MG63 (cell line): Measurements from ENCODE around the gene NAT9. TPM values are rescaled to one million over a fixed set of nuclear protein-coding genes. Genes with fewer than 3 reads are reported as not detected.

ENCODE experiments used
- DNase-seq: peaks from one replicate; pipeline ENCODE4 v3.0.0-alpha.2; 2020
- H3K27me3 ChIP-seq: fragments of 250-450 bp; sonication (Bioruptor Pico); 2 replicates; pipeline ENCODE4 v1.5.1; 2020; ENCODE audit warnings: mild to moderate bottlenecking, moderate library complexity
- H3K36me3 ChIP-seq: fragments of 250-450 bp; sonication (Bioruptor Pico); 2 replicates; pipeline ENCODE4 v1.5.1; 2020; ENCODE audit warnings: mild to moderate bottlenecking, moderate library complexity
- H3K4me3 ChIP-seq: fragments of 250-450 bp; sonication (Bioruptor Pico); 2 replicates; pipeline ENCODE4 v1.5.1; 2020; ENCODE audit warnings: mild to moderate bottlenecking, moderate library complexity
- H3K9me3 ChIP-seq: fragments of 250-450 bp; sonication (Bioruptor Pico); 2 replicates; pipeline ENCODE4 v1.5.1; 2020; ENCODE audit warnings: mild to moderate bottlenecking, moderate library complexity
- total RNA-seq: library from RNA; depleted of rRNA; stranded (reverse); fragments of >200 nt; shearing (Covaris generic); gene quantifications from 2 replicates; pipeline ENCODE4 v1.2.3, GENCODE V29; 2014; ENCODE audit warnings: low replicate concordance

The NAT9 gene
- total RNA-seq, 1 experiment from 2014 or later: 51.6 TPM

- H3K27me3 ChIP-seq: no peaks in the 10 kb centered on the region
- no peak overlapping the region for H3K4me3 ChIP-seq
- peaks cover 40% of the 10 kb centered on the region for H3K36me3 ChIP-seq
- no peak for DNase-seq
- H3K9me3 ChIP-seq: no peaks in the 10 kb centered on the region
Observed at GRCh38 chr17:74759243-74759801, 16.8 kb downstream of the NAT9 start.

- H3K9me3 ChIP-seq: no peaks in the 10 kb centered on the region
- H3K4me3 ChIP-seq: no peak overlapping the region
- peaks cover 38% of the 10 kb centered on the region for H3K36me3 ChIP-seq
- no peaks in the 10 kb centered on the region for H3K27me3 ChIP-seq
- peak; percentile 85 for DNase-seq
Observed at GRCh38 chr17:74758848-74759168, 17.3 kb downstream of the NAT9 start.

- no peaks in the 10 kb centered on the region for H3K27me3 ChIP-seq
- H3K9me3 ChIP-seq: no peaks in the 10 kb centered on the region
- no peak for DNase-seq
- H3K4me3 ChIP-seq: no peak overlapping the region
- peaks cover 32% of the 10 kb centered on the region for H3K36me3 ChIP-seq
Observed at GRCh38 chr17:74757931-74758847, 18.0 kb downstream of the NAT9 start.

- H3K4me3 ChIP-seq: no peak overlapping the region
- DNase-seq: peak; percentile 55
- H3K9me3 ChIP-seq: no peaks in the 10 kb centered on the region
- H3K36me3 ChIP-seq: peaks cover 32% of the 10 kb centered on the region
- no peaks in the 10 kb centered on the region for H3K27me3 ChIP-seq
Observed at GRCh38 chr17:74757502-74757901, 18.6 kb downstream of the NAT9 start.

- DNase-seq: no peak
- peaks cover 35% of the 10 kb centered on the region for H3K36me3 ChIP-seq
- H3K27me3 ChIP-seq: no peaks in the 10 kb centered on the region
- H3K4me3 ChIP-seq: no peak overlapping the region
- no peaks in the 10 kb centered on the region for H3K9me3 ChIP-seq
Observed at GRCh38 chr17:74756891-74757290, 19.3 kb downstream of the NAT9 start.

- no peak for DNase-seq
- Histone ChIP-seq H3K36me3 (peaks cover 43% of the 10 kb centered on the region), H3K27me3 (no peaks in the 10 kb centered on the region), H3K4me3 (no peak overlapping the region), H3K9me3 (no peaks in the 10 kb centered on the region)
Observed at GRCh38 chr17:74755533-74755932, 20.6 kb downstream of the NAT9 start.

GRCh38 chr17:74754832-74755231, 21.3 kb downstream of the NAT9 start:
- H3K27me3 ChIP-seq: no peaks in the 10 kb centered on the region
- H3K9me3 ChIP-seq: no peaks in the 10 kb centered on the region
- no peak overlapping the region for H3K4me3 ChIP-seq
- peaks cover 48% of the 10 kb centered on the region for H3K36me3 ChIP-seq
- DNase-seq: no peak

- H3K36me3 ChIP-seq: peaks cover 44% of the 10 kb centered on the region
- H3K4me3 ChIP-seq: no peak overlapping the region
- H3K9me3 ChIP-seq: no peaks in the 10 kb centered on the region
- H3K27me3 ChIP-seq: no peaks in the 10 kb centered on the region
- no peak for DNase-seq
Observed at GRCh38 chr17:74752822-74753401, 23.2 kb downstream of the NAT9 start.

- DNase-seq: no peak
- Histone ChIP-seq H3K9me3 (no peaks in the 10 kb centered on the region), H3K36me3 (peaks cover 44% of the 10 kb centered on the region), H3K4me3 (no peak overlapping the region), H3K27me3 (no peaks in the 10 kb centered on the region)
Observed at GRCh38 chr17:74752415-74752814, 23.7 kb downstream of the NAT9 start.

- H3K9me3 ChIP-seq: no peaks in the 10 kb centered on the region
- H3K36me3 ChIP-seq: peaks cover 40% of the 10 kb centered on the region
- H3K4me3 ChIP-seq: peak overlapping the region; percentile 99
- H3K27me3 ChIP-seq: no peaks in the 10 kb centered on the region
- DNase-seq: peak; percentile 88
Observed at GRCh38 chr17:74750327-74751069, 25.6 kb downstream of the NAT9 start.

- H3K4me3 ChIP-seq: peak overlapping the region; percentile 99
Observed at GRCh38 chr17:74750039-74750326, 26.2 kb downstream of the NAT9 start.

GRCh38 chr17:74749279-74750038, 26.7 kb downstream of the NAT9 start:
- peaks cover 30% of the 10 kb centered on the region for H3K36me3 ChIP-seq
- DNase-seq: no peak
- H3K27me3 ChIP-seq: no peaks in the 10 kb centered on the region
- no peaks in the 10 kb centered on the region for H3K9me3 ChIP-seq
- peak overlapping the region; percentile 99 for H3K4me3 ChIP-seq

More at GRCh38 chr17:74750039-74750326, 26.2 kb downstream of the NAT9 start:
- no peaks in the 10 kb centered on the region for H3K9me3 ChIP-seq
- peaks cover 35% of the 10 kb centered on the region for H3K36me3 ChIP-seq
- no peaks in the 10 kb centered on the region for H3K27me3 ChIP-seq
- no peak for DNase-seq

GRCh38 chr17:74748529-74749278, 27.4 kb downstream of the NAT9 start, which contains the start of gene NHERF1:
NHERF1 (plus strand) TSS chr17:74748628; CDS start chr17:74748847, 219 bp downstream.
- no peaks in the 10 kb centered on the region for H3K27me3 ChIP-seq
- peak within 1 kb of the TSS; percentile 99 for H3K4me3 ChIP-seq
- H3K9me3 ChIP-seq: no peaks in the 10 kb centered on the region
- DNase-seq: peak; percentile 97
- H3K36me3 ChIP-seq: peaks cover 30% of the 10 kb centered on the region

- H3K36me3 ChIP-seq: peaks cover 29% of the 10 kb centered on the region
- H3K9me3 ChIP-seq: no peaks in the 10 kb centered on the region
- H3K27me3 ChIP-seq: no peaks in the 10 kb centered on the region
- peak overlapping the region; percentile 99 for H3K4me3 ChIP-seq
- no peak for DNase-seq
Observed at GRCh38 chr17:74748279-74748528, 27.9 kb downstream of the NAT9 start.

- H3K27me3 ChIP-seq: no peaks in the 10 kb centered on the region
- peaks cover 19% of the 10 kb centered on the region for H3K36me3 ChIP-seq
- DNase-seq: no peak
- no peak overlapping the region for H3K4me3 ChIP-seq
- no peaks in the 10 kb centered on the region for H3K9me3 ChIP-seq
Observed at GRCh38 chr17:74746922-74747321, 29.2 kb downstream of the NAT9 start.

- peaks cover 18% of the 10 kb centered on the region for H3K36me3 ChIP-seq
- H3K27me3 ChIP-seq: no peaks in the 10 kb centered on the region
- no peaks in the 10 kb centered on the region for H3K9me3 ChIP-seq
- DNase-seq: peak; percentile 45
- no peak overlapping the region for H3K4me3 ChIP-seq
Observed at GRCh38 chr17:74746376-74746775, 29.8 kb downstream of the NAT9 start.
